OCI-LY3 (cell line): ENCODE measurements around the gene GALNT2.

ENCODE experiments used
- H2AFZ ChIP-seq: fragments of 200-600, 300-600 bp; shearing (Covaris generic); 2 replicates; pipeline ENCODE4 v1.6.0; 2014; ENCODE audit warnings: antibody characterized with exemption, low read depth, low read length
- H3K27ac ChIP-seq: fragments of 200-600, 300-600 bp; sonication (generic); 2 replicates; pipeline ENCODE4 v1.5.1; 2014; ENCODE audit warnings: mild to moderate bottlenecking, low read length, moderate library complexity, mixed read lengths
- H3K27me3 ChIP-seq: fragments of 200-600, 300-600 bp; sonication (generic); 2 replicates; pipeline ENCODE4 v1.6.1; 2014; ENCODE audit warnings: low read depth, low read length, mixed read lengths
- H3K36me3 ChIP-seq: fragments of 200-600, 300-600 bp; sonication (generic); replicated peaks from 2 replicates; pipeline ENCODE3; 2014; ENCODE audit warnings: low read depth, low read length, mixed read lengths
- H3K4me1 ChIP-seq: fragments of 300-600, 200-600 bp; sonication (generic); 2 replicates; pipeline ENCODE4 v1.6.1; 2014; ENCODE audit warnings: low read length, mixed read lengths
- H3K4me2 ChIP-seq: fragments of 200-600, 300-600 bp; sonication (generic); 2 replicates; pipeline ENCODE4 v1.6.1; 2014; ENCODE audit warnings: low read length, mixed read lengths
- H3K4me3 ChIP-seq: fragments of 300-600, 200-600 bp; sonication (generic); 2 replicates; pipeline ENCODE4 v1.5.1; 2014; ENCODE audit warnings: antibody characterized with exemption, mild to moderate bottlenecking, low read length, moderate library complexity
- H3K79me2 ChIP-seq: fragments of 300-600, 200-600 bp; shearing (Covaris generic); 2 replicates; pipeline ENCODE4 v1.6.1; 2014; ENCODE audit warnings: mild to moderate bottlenecking, low read length, mixed read lengths
- H3K9ac ChIP-seq: fragments of 300-600, 200-600 bp; shearing (Covaris generic); 2 replicates; pipeline ENCODE4 v1.6.0; 2014; ENCODE audit warnings: mild to moderate bottlenecking, low read length, moderate library complexity
- H3K9me3 ChIP-seq: fragments of 200-600, 300-600 bp; shearing (Covaris generic); 2 replicates; pipeline ENCODE4 v1.6.1; 2014; ENCODE audit warnings: low read length, mixed read lengths; ENCODE audit not compliant: insufficient read depth
- H4K20me1 ChIP-seq: fragments of 200-600, 300-600 bp; sonication (generic); 2 replicates; pipeline ENCODE4 v1.6.1; 2016; ENCODE audit warnings: low read length, mixed read lengths; ENCODE audit not compliant: insufficient read depth
- CTCF ChIP-seq: fragments of 200-600, 300-600 bp; sonication (generic); IDR thresholded peaks from 2 replicates; pipeline ENCODE4 v1.5.1; 2014; ENCODE audit warnings: antibody characterized with exemption, low read length, low read depth
- EZH2phosphoT487 ChIP-seq: fragments of 200-600 bp; shearing (Covaris generic); IDR thresholded peaks from 2 replicates; pipeline ENCODE4 v1.6.1; 2018; ENCODE audit warnings: antibody characterized with exemption, mixed run types, low read depth

GALNT2 gene

GRCh38 chr1:230264342-230264741 is 197.3 kb downstream of the GALNT2 start:
- Histone ChIP-seq H3K27me3 (no peaks in the 10 kb centered on the region), H3K9ac (no peak overlapping the region), H3K4me3 (no peak overlapping the region), H4K20me1 (no peaks in the 10 kb centered on the region; the same call in 1 of the 2 replicates), H3K36me3 (peaks cover 2% of the 10 kb centered on the region), H3K4me1 (peaks cover 8% of the 10 kb centered on the region), H3K27ac (no peak overlapping the region), H3K79me2 (no peaks in the 10 kb centered on the region), H3K4me2 (no peak overlapping the region), H3K9me3 (peaks cover under 1% of the 10 kb centered on the region; the same call in 1 of the 2 replicates), H2AFZ (no peak overlapping the region)
- TF ChIP-seq CTCF, result no peak
- no peak for TF ChIP-seq EZH2phosphoT487

- H3K27ac ChIP-seq, result no peak overlapping the region
- no peaks in the 10 kb centered on the region for H3K27me3 ChIP-seq
- H3K4me2 ChIP-seq, result no peak overlapping the region
- no peak overlapping the region for H2AFZ ChIP-seq
- no peaks in the 10 kb centered on the region for H3K36me3 ChIP-seq
- no peak overlapping the region for H3K4me3 ChIP-seq
- H3K79me2 ChIP-seq, result no peaks in the 10 kb centered on the region
- TF ChIP-seq CTCF, result no peak
- no peak for TF ChIP-seq EZH2phosphoT487
- no peaks in the 10 kb centered on the region for H3K9me3 ChIP-seq
- peaks cover 6% of the 10 kb centered on the region for H3K4me1 ChIP-seq
- H4K20me1 ChIP-seq, result no peaks in the 10 kb centered on the region; the same call in 1 of the 2 replicates
- no peak overlapping the region for H3K9ac ChIP-seq
Measured at GRCh38 chr1:230265200-230266115, 198.4 kb downstream of the GALNT2 start.

- H3K9ac ChIP-seq, result no peak overlapping the region
Measured at GRCh38 chr1:230266456-230266855, 199.4 kb downstream of the GALNT2 start.

More at GRCh38 chr1:230266456-230266855, 199.4 kb downstream of the GALNT2 start:
- H3K4me1 ChIP-seq, result no peaks in the 10 kb centered on the region
- no peak overlapping the region for H3K4me2 ChIP-seq
- no peak overlapping the region for H2AFZ ChIP-seq
- no peaks in the 10 kb centered on the region for H3K27me3 ChIP-seq
- no peaks in the 10 kb centered on the region; the same call in 1 of the 2 replicates for H4K20me1 ChIP-seq
- no peak overlapping the region for H3K27ac ChIP-seq
- H3K4me3 ChIP-seq, result no peak overlapping the region
- H3K79me2 ChIP-seq, result no peaks in the 10 kb centered on the region
- no peaks in the 10 kb centered on the region for H3K9me3 ChIP-seq
- no peak for TF ChIP-seq EZH2phosphoT487
- TF ChIP-seq CTCF, result no peak
- H3K36me3 ChIP-seq, result no peaks in the 10 kb centered on the region
